K562 (cell line): ENCODE results near the gene WFDC1. TPM values are rescaled to one million over a fixed set of nuclear protein-coding genes. Genes with fewer than 3 reads are reported as not detected.

Experiments used
- ATAC-seq: fragments of 200-7000 bp; cut with Tn5 transposase; 3 replicates; pipeline ENCODE4 v1.9.1; 2020; ENCODE audit warnings: moderate library complexity
- BruUV-seq: library from RNA; stranded (reverse); fragments of 400-500 nt; replicated peaks from 2 replicates; lab custom pipeline; 2021; lab: Mats Ljungman, UMichigan
- CTCF ChIA-PET: fragments of 300-600 bp; formaldehyde crosslinking; extraction: SDS; loops from one replicate; lab custom pipeline; 2021; ENCODE audit warnings: low intra/inter-chr PET ratio; lab: Yijun Ruan, JAX
- POLR2A ChIA-PET: fragments of 300-600, 350-650 bp; sonication (Branson Sonifier 250); formaldehyde crosslinking; extraction: SDS; loops from one replicate; lab custom pipeline; 2021; ENCODE audit warnings: antibody characterized with exemption, inconsistent platforms; lab: Yijun Ruan, JAX
- DNase-seq, 4 experiments: peaks; one replicate each; pipeline versions ENCODE4 v3.0.0 to v3.0.0-alpha.2; 2011 to 2018; ENCODE audit warnings: low spot score in 3 of 4, mixed read lengths in 3 of 4; ENCODE audit errors: extremely low read depth in 1 of 4
- FAIRE-seq: peaks from 2 replicates; lab custom pipeline; 2011; peaks lifted over from hg19 to GRCh38; lab: Jason Lieb, UNC
- H2AFZ ChIP-seq: 2 replicates; pipeline ENCODE4 v1.6.0; 2011; ENCODE audit warnings: low read depth, low read length, control low read depth, inconsistent platforms
- H3K27ac ChIP-seq: fragments of 200-600 bp; 3 replicates; pipeline ENCODE4 v1.8.0; 2011; ENCODE audit warnings: low read depth, mild to moderate bottlenecking, control low read depth, inconsistent platforms, low read length, moderate library complexity, mixed read lengths; ENCODE audit errors: extremely low read depth
- H3K27me3 ChIP-seq, 2 experiments: fragments of 300-600 bp in 1 of 2; 2 replicates in 1 of 2; 3 replicates in 1 of 2; pipeline versions ENCODE4 v1.6.0 to v1.8.0; 2011; ENCODE audit warnings: inconsistent platforms in 2 of 2, low read length in 2 of 2, mild to moderate bottlenecking in 1 of 2, mixed read lengths in 1 of 2, moderate library complexity in 1 of 2; ENCODE audit not compliant: control insufficient read depth in 2 of 2, insufficient read depth in 2 of 2
- H3K36me3 ChIP-seq: fragments of 300-600 bp; 3 replicates; pipeline ENCODE4 v1.8.0; 2011; ENCODE audit warnings: mild to moderate bottlenecking, low read length, inconsistent platforms; ENCODE audit not compliant: control insufficient read depth, insufficient read depth
- H3K4me1 ChIP-seq, 2 experiments: fragments of 200-600 bp in 1 of 2; replicated peaks in 1 of 2; 2 replicates in 1 of 2; 3 replicates in 1 of 2; pipeline versions ENCODE4 v1.5.1 to v1.8.0; 2011; ENCODE audit warnings: inconsistent platforms in 2 of 2, low read length in 2 of 2, mild to moderate bottlenecking in 1 of 2, mixed read lengths in 1 of 2, moderate library complexity in 1 of 2; ENCODE audit not compliant: control insufficient read depth in 2 of 2, insufficient read depth in 2 of 2
- H3K4me2 ChIP-seq: 2 replicates; pipeline ENCODE4 v1.6.1; 2011; ENCODE audit warnings: low read length, control low read depth, inconsistent platforms, mixed read lengths; ENCODE audit not compliant: insufficient read depth
- H3K4me3 ChIP-seq: fragments of 200-600 bp; sonication (generic), shearing (Covaris generic); 2 replicates; pipeline ENCODE4 v1.5.1; 2016; ENCODE audit warnings: control low read depth, inconsistent platforms
- H3K79me2 ChIP-seq: fragments of 200-600 bp; 3 replicates; pipeline ENCODE4 v1.8.0; 2011; ENCODE audit warnings: low read length, inconsistent platforms; ENCODE audit not compliant: control insufficient read depth, insufficient read depth
- H3K9ac ChIP-seq, 2 experiments: 2 replicates each; pipeline versions ENCODE4 v1.6.0 to v1.6.1; 2011; ENCODE audit warnings: low read depth in 2 of 2, low read length in 2 of 2, control low read depth in 1 of 2, inconsistent platforms in 1 of 2, mild to moderate bottlenecking in 1 of 2, mixed read lengths in 1 of 2; ENCODE audit not compliant: insufficient read depth in 1 of 2
- H3K9me1 ChIP-seq: one replicate; pipeline ENCODE4 v1.6.0; 2011; ENCODE audit warnings: inconsistent platforms, mild to moderate bottlenecking, low read length, moderate library complexity; ENCODE audit not compliant: control insufficient read depth, insufficient read depth
- H3K9me3 ChIP-seq: replicated peaks from 2 replicates; pipeline ENCODE4 v1.5.1; 2011; ENCODE audit warnings: low read depth, low read length, inconsistent platforms; ENCODE audit not compliant: control insufficient read depth, insufficient read depth
- H4K20me1 ChIP-seq: replicated peaks from 2 replicates; pipeline ENCODE4 v1.6.1; 2011; ENCODE audit warnings: low read length, inconsistent platforms, mixed read lengths; ENCODE audit not compliant: control insufficient read depth, insufficient read depth
- ATF3 ChIP-seq, 2 experiments: fragments of 450-650 bp in 1 of 2; sonication (generic) in 1 of 2; formaldehyde crosslinking in 1 of 2; IDR thresholded peaks in 1 of 2; conservative IDR thresholded peaks in 1 of 2; 2 replicates each; pipeline versions ENCODE4 v1.6.1 to v1.8.1; 2016 to 2023; ENCODE audit warnings: mild to moderate bottlenecking in 2 of 2, moderate library complexity in 2 of 2, inconsistent platforms in 1 of 2, missing genetic modification reagents in 1 of 2
- ATF7 ChIP-seq: fragments of 450-650 bp; IDR thresholded peaks from 2 replicates; pipeline ENCODE4 v1.7.1; 2014; ENCODE audit warnings: mild to moderate bottlenecking, moderate library complexity
- CREM ChIP-seq: IDR thresholded peaks from 2 replicates; pipeline ENCODE4 v1.6.1; 2014; ENCODE audit warnings: antibody characterized with exemption, low read depth
- PKNOX1 ChIP-seq: fragments of 450-650 bp; IDR thresholded peaks from 2 replicates; pipeline ENCODE4 v1.6.1; 2016
- TFE3 ChIP-seq: fragments of 450-650 bp; formaldehyde crosslinking; IDR thresholded peaks from 2 replicates; pipeline ENCODE4 v1.4.0; 2020; ENCODE audit warnings: mild to moderate bottlenecking, mixed read lengths
- ZBTB17 ChIP-seq: fragments of 450-650 bp; formaldehyde crosslinking; IDR thresholded peaks from 2 replicates; pipeline ENCODE4 v1.4.0; 2020; ENCODE audit warnings: mild to moderate bottlenecking
- WGBS: fragments of 100-300 bp; shearing (Covaris generic); methylation state at CpG from one replicate; pipeline ENCODE4 v1.1.6; 2016; ENCODE audit warnings: low coverage, mixed read lengths; ENCODE audit not compliant: insufficient coverage; ENCODE audit errors: missing lambda C conversion rate; 5-methylcytosine and 5-hydroxymethylcytosine counted together
- in situ Hi-C: fragments of 300-500 bp; cut with MboI; formaldehyde crosslinking; loops from 4 replicates; pipeline ENCODE4 v1.15.0; 2018; ENCODE audit warnings: inconsistent platforms, mixed read lengths
- intact Hi-C: fragments of 100-400 bp; cut with micrococcal nuclease; formaldehyde crosslinking; loops from 2 replicates; pipeline ENCODE4 v1.14.2; 2022
- polyA plus RNA-seq, 8 experiments: library from polyadenylated mRNA; depleted of rRNA in 4 of 8; stranded (reverse) in 5 of 8; unstranded in 3 of 8; fragments of >200 nt; fragmentation: Nextera tagmentation in 2 of 8; fragmentation: Illumina TruSeq in 1 of 8; extraction: Ambion mirVana in 2 of 8; extraction: Trizol in 1 of 8; gene quantifications; 2 replicates each; pipeline versions ENCODE4 v1.2.1 to v1.2.3, GENCODE V29; 2011 to 2014; ENCODE audit warnings: inconsistent platforms in 1 of 8, missing spikeins in 1 of 8
- total RNA-seq, 7 experiments: library from RNA; depleted of rRNA in 6 of 7; stranded (reverse); fragments of >200 nt in 6 of 7; fragmentation: Illumina TruSeq in 2 of 7; extraction: Trizol in 2 of 7; gene quantifications; 2 replicates each; pipeline versions ENCODE4 v1.2.1 to v1.2.3, GENCODE V29; 2011 to 2021; ENCODE audit warnings: low replicate concordance in 1 of 7

The WFDC1 gene
- total and polyA plus RNA-seq, 9 of the 15 experiments (the other 6 are each of a cell fraction or from before 2014, with no cell fraction given), result not detected

- peaks cover 0 to 6% of the 10 kb centered on the region in 2 experiments; a peak in 1 of 5 replicates for H3K4me1 ChIP-seq
- no peak overlapping the region for H3K4me2 ChIP-seq
- intact Hi-C loops, result no loop called here
- no peak overlapping the region for H3K27ac ChIP-seq
- DNase-seq, result no peak
- ChIA-PET POLR2A (no interaction called here), CTCF (no interaction called here)
- under 1% methylated on average over 6 of the region's 6 CpGs for WGBS
- BruUV-seq, result no TSS peak
- no peaks in the 10 kb centered on the region for H3K9me1 ChIP-seq
- peaks cover 40 to 59% of the 10 kb centered on the region in 2 experiments for H3K27me3 ChIP-seq
- FAIRE-seq, result no peak
- H3K9ac ChIP-seq, result no peak overlapping the region
- peaks cover 2% of the 10 kb centered on the region; the same call in 1 of the 2 replicates for H3K9me3 ChIP-seq
- H4K20me1 ChIP-seq, result 0 out of 2 replicates have a peak, but pooled peaks cover 8% of the 10 kb centered on the region
- no peaks in the 10 kb centered on the region for H3K79me2 ChIP-seq
- no peak for ATAC-seq
- no peak for TF ChIP-seq PKNOX1
- TF ChIP-seq TFE3 (CRISPR knock-in tag), result no peak
- no peak for TF ChIP-seq ZBTB17 (CRISPR knock-in tag)
- peak; percentile 44; the same call in 1 of the 2 replicates for TF ChIP-seq ATF3 (IDR thresholded peaks at IDR 0.05)
- TF ChIP-seq ATF3 (CRISPR knock-in tag; conservative IDR thresholded peaks at IDR 0.05), result no peak
- peak; percentile 15; the same call in 1 of the 2 replicates for TF ChIP-seq ATF7
- peak; percentile 48; the same call in 1 of the 2 replicates for TF ChIP-seq CREM
- in situ Hi-C loops, result no loop called here
- no peak overlapping the region for H3K4me3 ChIP-seq
- H3K36me3 ChIP-seq, result no peaks in the 10 kb centered on the region
- H2AFZ ChIP-seq, result no peak overlapping the region
Observed at GRCh38 chr16:84314373-84314772, 19.7 kb downstream of the WFDC1 start.
